BJ (cell line): ENCODE results near the gene ALDH16A1. TPM values are rescaled to one million over a fixed set of nuclear protein-coding genes. Genes with fewer than 3 reads are reported as not detected.

Experiments
- CTCF ChIA-PET: fragments of 350-600 bp; formaldehyde crosslinking; extraction: SDS; loops from one replicate; lab custom pipeline; 2021; ENCODE audit warnings: antibody characterized with exemption, inconsistent platforms; lab: Yijun Ruan, JAX
- POLR2A ChIA-PET: fragments of 300-600 bp; sonication (Branson Sonifier 250); formaldehyde crosslinking; extraction: SDS; loops from one replicate; lab custom pipeline; 2021; ENCODE audit warnings: antibody characterized with exemption; lab: Charles Lee
- DNase-seq: peaks from one replicate; pipeline ENCODE4 v3.0.0-alpha.2; 2011; ENCODE audit warnings: low read depth
- H3K27me3 ChIP-seq: 2 replicates; pipeline ENCODE4 v1.6.0; 2011; ENCODE audit warnings: low read length; ENCODE audit not compliant: control insufficient read depth, insufficient read depth
- H3K36me3 ChIP-seq: 2 replicates; pipeline ENCODE4 v1.5.1; 2011; ENCODE audit warnings: low read length; ENCODE audit not compliant: control insufficient read depth, insufficient read depth
- H3K4me3 ChIP-seq: 2 replicates; pipeline ENCODE4 v1.5.1; 2011; ENCODE audit warnings: low read depth, mild to moderate bottlenecking, control low read depth, low read length
- polyA plus RNA-seq: library from polyadenylated mRNA; depleted of rRNA; stranded (reverse); fragments of >200 nt; gene quantifications from 2 replicates; pipeline ENCODE4 v1.2.3, GENCODE V29; 2011
- TF ChIP-seq, protein P1 (sequence below): IDR thresholded peaks from 2 replicates; pipeline ENCODE4 v1.5.1; 2011; ENCODE audit warnings: low read depth, mild to moderate bottlenecking, control low read depth, inconsistent platforms, low read length, moderate library complexity; ENCODE audit not compliant: insufficient read depth

ALDH16A1 gene
- polyA plus RNA-seq, 1 experiment, result 15.0 TPM

DNA sequence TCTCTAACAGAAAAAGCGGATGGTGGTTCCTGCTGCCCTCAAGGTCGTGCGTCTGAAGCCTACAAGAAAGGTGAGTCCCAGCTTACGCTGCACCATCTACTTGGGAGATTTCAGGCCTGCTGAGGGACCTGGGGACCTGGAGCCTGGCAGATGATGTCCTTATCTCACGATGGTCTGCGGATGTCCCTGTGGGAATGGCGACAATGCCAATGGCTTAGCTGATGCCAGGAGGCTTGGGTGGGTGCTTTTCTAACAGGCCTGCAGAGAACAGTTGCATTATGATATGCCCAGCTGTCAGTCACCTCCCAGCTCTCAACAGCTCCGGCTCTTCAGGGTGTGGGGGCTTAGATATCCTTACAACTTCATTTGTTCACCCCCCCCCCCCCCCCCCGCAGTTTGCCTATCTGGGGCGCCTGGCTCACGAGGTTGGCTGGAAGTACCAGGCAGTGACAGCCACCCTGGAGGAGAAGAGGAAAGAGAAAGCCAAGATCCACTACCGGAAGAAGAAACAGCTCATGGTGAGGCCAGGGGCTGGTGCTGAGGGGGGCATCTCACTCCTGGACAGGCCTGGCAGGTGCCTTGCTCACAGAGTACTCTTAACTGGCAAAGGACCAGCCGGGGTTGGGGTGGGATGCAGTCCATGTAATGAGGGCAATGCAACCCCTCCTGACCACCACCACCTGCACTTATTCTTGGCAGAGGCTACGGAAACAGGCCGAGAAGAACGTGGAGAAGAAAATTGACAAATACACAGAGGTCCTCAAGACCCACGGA lies 38.2 kb downstream of the ALDH16A1 start:
- POLR2A ChIA-PET, result no interaction called here
- H3K36me3 ChIP-seq, result peaks cover 35% of the 10 kb centered on the region
- CTCF ChIA-PET, result interaction anchor here (1.0 kb wide), 1 partner anchor 18 kb away, joined by 3 read pairs; no protein-coding TSS in a partner anchor
- TF ChIP-seq, protein P1, sequence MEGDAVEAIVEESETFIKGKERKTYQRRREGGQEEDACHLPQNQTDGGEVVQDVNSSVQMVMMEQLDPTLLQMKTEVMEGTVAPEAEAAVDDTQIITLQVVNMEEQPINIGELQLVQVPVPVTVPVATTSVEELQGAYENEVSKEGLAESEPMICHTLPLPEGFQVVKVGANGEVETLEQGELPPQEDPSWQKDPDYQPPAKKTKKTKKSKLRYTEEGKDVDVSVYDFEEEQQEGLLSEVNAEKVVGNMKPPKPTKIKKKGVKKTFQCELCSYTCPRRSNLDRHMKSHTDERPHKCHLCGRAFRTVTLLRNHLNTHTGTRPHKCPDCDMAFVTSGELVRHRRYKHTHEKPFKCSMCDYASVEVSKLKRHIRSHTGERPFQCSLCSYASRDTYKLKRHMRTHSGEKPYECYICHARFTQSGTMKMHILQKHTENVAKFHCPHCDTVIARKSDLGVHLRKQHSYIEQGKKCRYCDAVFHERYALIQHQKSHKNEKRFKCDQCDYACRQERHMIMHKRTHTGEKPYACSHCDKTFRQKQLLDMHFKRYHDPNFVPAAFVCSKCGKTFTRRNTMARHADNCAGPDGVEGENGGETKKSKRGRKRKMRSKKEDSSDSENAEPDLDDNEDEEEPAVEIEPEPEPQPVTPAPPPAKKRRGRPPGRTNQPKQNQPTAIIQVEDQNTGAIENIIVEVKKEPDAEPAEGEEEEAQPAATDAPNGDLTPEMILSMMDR, result no peak
- no peak for DNase-seq
- no peaks in the 10 kb centered on the region for H3K27me3 ChIP-seq
- no peak overlapping the region for H3K4me3 ChIP-seq

DNA sequence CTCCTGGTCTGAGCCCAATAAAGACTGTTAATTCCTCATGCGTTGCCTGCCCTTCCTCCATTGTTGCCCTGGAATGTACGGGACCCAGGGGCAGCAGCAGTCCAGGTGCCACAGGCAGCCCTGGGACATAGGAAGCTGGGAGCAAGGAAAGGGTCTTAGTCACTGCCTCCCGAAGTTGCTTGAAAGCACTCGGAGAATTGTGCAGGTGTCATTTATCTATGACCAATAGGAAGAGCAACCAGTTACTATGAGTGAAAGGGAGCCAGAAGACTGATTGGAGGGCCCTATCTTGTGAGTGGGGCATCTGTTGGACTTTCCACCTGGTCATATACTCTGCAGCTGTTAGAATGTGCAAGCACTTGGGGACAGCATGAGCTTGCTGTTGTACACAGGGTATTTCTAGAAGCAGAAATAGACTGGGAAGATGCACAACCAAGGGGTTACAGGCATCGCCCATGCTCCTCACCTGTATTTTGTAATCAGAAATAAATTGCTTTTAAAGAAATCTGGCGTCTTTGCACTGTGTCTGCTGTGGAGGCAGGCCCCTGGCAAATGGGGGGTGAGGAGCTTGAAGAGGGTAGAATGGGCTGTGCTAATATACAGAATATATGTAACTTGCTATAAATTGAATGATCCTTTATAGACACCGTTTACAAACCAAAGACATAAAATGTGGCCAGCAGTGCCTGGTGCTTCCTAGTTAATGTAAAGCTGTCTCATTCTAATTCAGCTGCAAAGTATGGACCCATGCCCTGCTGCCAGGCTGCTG lies 39.0 kb downstream of the ALDH16A1 start:
- Histone ChIP-seq H3K36me3 (peaks cover 35% of the 10 kb centered on the region), H3K27me3 (no peaks in the 10 kb centered on the region), H3K4me3 (no peak overlapping the region)
- TF ChIP-seq, protein P1, result no peak
- no peak for DNase-seq
- CTCF ChIA-PET, result interaction anchor here (1.0 kb wide), 1 partner anchor 18 kb away, joined by 3 read pairs; no protein-coding TSS in a partner anchor
- POLR2A ChIA-PET, result no interaction called here

DNA sequence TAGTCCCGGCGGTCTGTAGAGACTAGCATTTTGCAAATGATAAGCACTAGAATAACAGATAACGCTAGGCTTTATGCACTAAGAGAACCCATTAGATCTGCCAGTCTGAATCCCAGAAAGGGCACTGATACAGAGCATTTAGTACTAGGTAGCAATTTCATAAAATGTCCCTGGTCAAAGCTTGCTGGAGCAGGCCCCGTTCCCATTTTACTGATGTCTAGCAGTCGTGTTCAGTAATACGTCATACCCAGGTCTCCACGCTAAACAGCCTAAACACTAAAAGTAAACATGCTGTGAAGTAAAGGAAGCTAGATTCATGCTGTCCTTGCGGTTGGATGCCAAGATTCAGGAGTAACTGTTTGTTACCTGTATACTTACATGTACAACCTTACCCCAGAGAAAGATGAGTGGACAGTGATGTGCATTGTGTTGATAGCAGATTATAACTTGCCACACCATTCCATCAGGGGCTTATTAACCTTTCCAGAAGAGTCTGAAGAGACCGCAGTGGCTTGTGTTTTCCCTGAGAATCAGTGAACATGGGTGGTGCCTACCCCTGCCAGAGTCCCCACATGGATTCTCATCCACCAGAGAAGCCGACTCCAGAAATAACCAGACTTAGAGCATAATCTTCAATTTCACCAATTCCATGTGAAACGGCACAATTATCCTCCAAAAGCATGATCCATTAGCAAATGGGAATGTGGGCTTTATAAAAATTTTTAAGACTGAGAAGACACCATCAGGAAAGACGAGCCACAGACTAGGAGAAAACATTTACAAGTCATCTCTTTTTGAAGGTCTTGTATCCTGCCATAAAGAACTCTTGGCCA lies 39.8 kb downstream of the ALDH16A1 start:
- ChIA-PET POLR2A (no interaction called here), CTCF (no interaction called here)
- TF ChIP-seq, protein P1, result no peak

DNA sequence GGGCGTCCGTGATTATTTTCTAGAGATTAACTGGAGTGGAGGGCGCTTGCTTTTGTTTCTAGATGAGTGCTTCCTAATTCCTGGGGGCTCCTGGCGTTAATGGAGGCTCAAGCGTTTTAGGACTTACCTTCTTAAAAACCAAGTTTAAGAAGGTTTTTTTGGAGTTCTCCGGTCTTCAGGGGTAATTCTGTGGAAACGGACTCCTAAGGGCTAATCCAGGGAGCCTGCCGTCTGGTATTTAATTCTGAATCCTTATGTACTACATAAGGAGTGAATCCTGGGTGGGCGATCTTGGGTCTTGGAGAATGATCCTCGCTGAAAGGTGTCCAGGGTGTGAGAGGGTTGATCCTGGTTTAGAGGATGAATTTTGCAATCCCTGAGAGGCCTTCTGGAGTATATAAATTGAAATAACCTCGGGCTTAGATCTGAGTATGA lies 43.6 kb downstream of the ALDH16A1 start:
- H3K36me3 ChIP-seq, result peaks cover 30% of the 10 kb centered on the region

More for the DNA sequence above, 39.8 kb downstream of the ALDH16A1 start:
- Histone ChIP-seq H3K36me3 (peaks cover 39% of the 10 kb centered on the region), H3K4me3 (no peak overlapping the region), H3K27me3 (no peaks in the 10 kb centered on the region)
- no peak for DNase-seq

More for the DNA sequence above, 43.6 kb downstream of the ALDH16A1 start:
- CTCF ChIA-PET, result interaction anchor here (1.7 kb wide), 1 partner anchor 74 kb away, joined by 6 read pairs; no protein-coding TSS in a partner anchor
- peak overlapping the region; percentile 67 for H3K4me3 ChIP-seq
- TF ChIP-seq, protein P1, result no peak
- no peak for DNase-seq
- no peaks in the 10 kb centered on the region for H3K27me3 ChIP-seq
- POLR2A ChIA-PET, result interaction anchor here (1.4 kb wide), 1 partner anchor 43 kb away, joined by 4 read pairs; the partner anchor contains the start of gene ALDH16A1
